ENCODE measurements around the gene TSKU. TPM values are rescaled to one million over a fixed set of nuclear protein-coding genes. Genes with fewer than 3 reads are reported as not detected.
A peak's percentile ranks its signal among the peaks of the same experiment; 100 is the strongest.

The TSKU gene
- total RNA-seq, 6 experiments from 2014 or later = 8.3 to 11.0 (median 10.1) TPM

- peaks cover 18% of the 10 kb centered on the region for H3K4me1 Mint-ChIP-seq (ENCODE audit: low read depth)
- H3K36me3 Mint-ChIP-seq (ENCODE audit: low read depth) = no peaks in the 10 kb centered on the region
- H3K4me3 Mint-ChIP-seq = no peak overlapping the region
- TF ChIP-seq CTCF (IDR thresholded peaks at IDR 0.05) = no peak
- peaks cover 22% of the 10 kb centered on the region for H3K27me3 Mint-ChIP-seq (ENCODE audit: insufficient read depth)
- no peaks in the 10 kb centered on the region for H3K9me3 Mint-ChIP-seq
- DNase-seq = no peak
- H3K27ac Mint-ChIP-seq = no peak overlapping the region
Measured at GRCh38 chr11:76760236-76760635, 22.9 kb upstream of the TSKU start.

- Mint-ChIP-seq H3K36me3 (ENCODE audit: low read depth) (no peaks in the 10 kb centered on the region), H3K9me3 (no peaks in the 10 kb centered on the region), H3K4me3 (no peak overlapping the region), H3K27me3 (ENCODE audit: insufficient read depth) (peaks cover 16% of the 10 kb centered on the region), H3K4me1 (ENCODE audit: low read depth) (peaks cover 25% of the 10 kb centered on the region), H3K27ac (no peak overlapping the region)
- TF ChIP-seq CTCF (IDR thresholded peaks at IDR 0.05) = no peak
- DNase-seq = no peak
Measured at GRCh38 chr11:76761718-76762355, 21.3 kb upstream of the TSKU start.

- no peak for TF ChIP-seq CTCF (IDR thresholded peaks at IDR 0.05)
Measured at GRCh38 chr11:76762356-76762752, 20.8 kb upstream of the TSKU start.

GRCh38 chr11:76762867-76763572, 20.1 kb upstream of the TSKU start:
- Mint-ChIP-seq H3K4me3 (no peak overlapping the region), H3K27me3 (ENCODE audit: insufficient read depth) (peaks cover 23% of the 10 kb centered on the region), H3K27ac (no peak overlapping the region; the same call in 1 of the 2 replicates), H3K36me3 (ENCODE audit: low read depth) (no peaks in the 10 kb centered on the region), H3K9me3 (no peaks in the 10 kb centered on the region), H3K4me1 (ENCODE audit: low read depth) (peaks cover 25% of the 10 kb centered on the region)
- no peak for DNase-seq
- TF ChIP-seq CTCF (IDR thresholded peaks at IDR 0.05) = no peak

More at GRCh38 chr11:76762356-76762752, 20.8 kb upstream of the TSKU start:
- no peak for DNase-seq
- H3K4me3 Mint-ChIP-seq = no peak overlapping the region
- no peaks in the 10 kb centered on the region for H3K36me3 Mint-ChIP-seq (ENCODE audit: low read depth)
- no peaks in the 10 kb centered on the region for H3K9me3 Mint-ChIP-seq
- H3K27me3 Mint-ChIP-seq (ENCODE audit: insufficient read depth) = peaks cover 21% of the 10 kb centered on the region
- no peak overlapping the region for H3K27ac Mint-ChIP-seq
- peaks cover 25% of the 10 kb centered on the region for H3K4me1 Mint-ChIP-seq (ENCODE audit: low read depth)

- DNase-seq = peak; percentile 66
- Mint-ChIP-seq H3K27ac (peak overlapping the region; percentile 5; the same call in 1 of the 2 replicates), H3K27me3 (ENCODE audit: insufficient read depth) (peaks cover 19% of the 10 kb centered on the region), H3K36me3 (ENCODE audit: low read depth) (no peaks in the 10 kb centered on the region), H3K9me3 (no peaks in the 10 kb centered on the region), H3K4me1 (ENCODE audit: low read depth) (peaks cover 32% of the 10 kb centered on the region), H3K4me3 (no peak overlapping the region)
- no peak for TF ChIP-seq CTCF (IDR thresholded peaks at IDR 0.05)
Measured at GRCh38 chr11:76763573-76764346, 19.4 kb upstream of the TSKU start.

Data from HFFc6 (cell line).